Measurements from ENCODE around the gene EXOSC2.

- TF ChIP-seq, protein P1, sequence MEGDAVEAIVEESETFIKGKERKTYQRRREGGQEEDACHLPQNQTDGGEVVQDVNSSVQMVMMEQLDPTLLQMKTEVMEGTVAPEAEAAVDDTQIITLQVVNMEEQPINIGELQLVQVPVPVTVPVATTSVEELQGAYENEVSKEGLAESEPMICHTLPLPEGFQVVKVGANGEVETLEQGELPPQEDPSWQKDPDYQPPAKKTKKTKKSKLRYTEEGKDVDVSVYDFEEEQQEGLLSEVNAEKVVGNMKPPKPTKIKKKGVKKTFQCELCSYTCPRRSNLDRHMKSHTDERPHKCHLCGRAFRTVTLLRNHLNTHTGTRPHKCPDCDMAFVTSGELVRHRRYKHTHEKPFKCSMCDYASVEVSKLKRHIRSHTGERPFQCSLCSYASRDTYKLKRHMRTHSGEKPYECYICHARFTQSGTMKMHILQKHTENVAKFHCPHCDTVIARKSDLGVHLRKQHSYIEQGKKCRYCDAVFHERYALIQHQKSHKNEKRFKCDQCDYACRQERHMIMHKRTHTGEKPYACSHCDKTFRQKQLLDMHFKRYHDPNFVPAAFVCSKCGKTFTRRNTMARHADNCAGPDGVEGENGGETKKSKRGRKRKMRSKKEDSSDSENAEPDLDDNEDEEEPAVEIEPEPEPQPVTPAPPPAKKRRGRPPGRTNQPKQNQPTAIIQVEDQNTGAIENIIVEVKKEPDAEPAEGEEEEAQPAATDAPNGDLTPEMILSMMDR (IDR thresholded peaks at IDR 0.05): no peak
- TF ChIP-seq POLR2A (IDR thresholded peaks at IDR 0.05): no peak
Measured at GRCh38 chr9:130743656-130744055, 50.1 kb downstream of the EXOSC2 start.
